ENCODE data around the gene GLIS1. TPM values are rescaled to one million over a fixed set of nuclear protein-coding genes. Genes with fewer than 3 reads are reported as not detected.

GLIS1 gene
- total RNA-seq, 2 donors from 2014 or later, result 2.6 TPM; not detected in 1

- no peak overlapping the region for H3K4me3 ChIP-seq
- H3K4me1 ChIP-seq (ENCODE audit: control insufficient read depth in 1 of 2, low read depth in 2 of 2), result no peaks in the 10 kb centered on the region
- TF ChIP-seq CTCF (IDR thresholded peaks at IDR 0.05), result no peak
- no peak overlapping the region for H3K27ac ChIP-seq
- H3K9me3 ChIP-seq, result no peaks in the 10 kb centered on the region
- H3K36me3 ChIP-seq, result no peaks in the 10 kb centered on the region
- DNase-seq (ENCODE audit: low spot score), result no peak
- no peak for ATAC-seq (ENCODE audit: insufficient number of reproducible peaks, low FRiP score, low read depth)
- no peaks in the 10 kb centered on the region for H3K27me3 ChIP-seq (replicated peaks; ENCODE audit: insufficient read depth)
These were observed 190.9 kb downstream of the GLIS1 start for GRCh38 chr1:53548031-53548491.

- ATAC-seq (ENCODE audit: insufficient number of reproducible peaks, low FRiP score, low read depth) (no peak), DNase-seq (ENCODE audit: low spot score) (no peak)
- no peaks in the 10 kb centered on the region for H3K36me3 ChIP-seq
- H3K4me1 ChIP-seq (ENCODE audit: control insufficient read depth in 1 of 2, low read depth in 2 of 2), result no peaks in the 10 kb centered on the region
- TF ChIP-seq CTCF (IDR thresholded peaks at IDR 0.05), result no peak
- H3K9me3 ChIP-seq, result no peaks in the 10 kb centered on the region
- no peak overlapping the region for H3K27ac ChIP-seq
- H3K4me3 ChIP-seq, result no peak overlapping the region
- H3K27me3 ChIP-seq (replicated peaks; ENCODE audit: insufficient read depth), result no peaks in the 10 kb centered on the region
These were observed 191.7 kb downstream of the GLIS1 start for GRCh38 chr1:53547231-53547790.

- DNase-seq (ENCODE audit: low spot score), result no peak
- no peak for ATAC-seq (ENCODE audit: insufficient number of reproducible peaks, low FRiP score, low read depth)
- Histone ChIP-seq H3K9me3 (no peaks in the 10 kb centered on the region), H3K27ac (no peak overlapping the region), H3K4me1 (ENCODE audit: control insufficient read depth in 1 of 2, low read depth in 2 of 2) (no peaks in the 10 kb centered on the region), H3K27me3 (replicated peaks; ENCODE audit: insufficient read depth) (no peaks in the 10 kb centered on the region), H3K36me3 (no peaks in the 10 kb centered on the region), H3K4me3 (no peak overlapping the region)
- no peak for TF ChIP-seq CTCF (IDR thresholded peaks at IDR 0.05)
These were observed 192.4 kb downstream of the GLIS1 start for GRCh38 chr1:53546409-53547155.

GRCh38 chr1:53545663-53546408 lies 193.1 kb downstream of the GLIS1 start:
- DNase-seq (ENCODE audit: low spot score) (no peak), ATAC-seq (ENCODE audit: insufficient number of reproducible peaks, low FRiP score, low read depth) (no peak)
- Histone ChIP-seq H3K36me3 (no peaks in the 10 kb centered on the region), H3K27me3 (replicated peaks; ENCODE audit: insufficient read depth) (no peaks in the 10 kb centered on the region), H3K4me3 (no peak overlapping the region), H3K4me1 (ENCODE audit: control insufficient read depth in 1 of 2, low read depth in 2 of 2) (no peaks in the 10 kb centered on the region), H3K9me3 (no peaks in the 10 kb centered on the region), H3K27ac (no peak overlapping the region)
- TF ChIP-seq CTCF (IDR thresholded peaks at IDR 0.05), result no peak

All from thoracic aorta (tissue), 2 donors.